Hepatocyte (in vitro differentiated cells): Measurements from ENCODE around the gene IGSF1. TPM values are rescaled to one million over a fixed set of nuclear protein-coding genes. Genes with fewer than 3 reads are reported as not detected.

Experiments
- DNase-seq: peaks from one replicate; pipeline ENCODE4 v3.0.0-alpha.2; 2016; ENCODE audit warnings: low spot score
- H2AFZ ChIP-seq: fragments of 200-600 bp; sonication (generic); 2 replicates; pipeline ENCODE4 v1.6.0; 2016; ENCODE audit warnings: antibody characterized with exemption, mild to moderate bottlenecking
- H3K27ac ChIP-seq: fragments of 200-600 bp; sonication (generic); 2 replicates; pipeline ENCODE4 v1.5.1; 2016; ENCODE audit warnings: mild to moderate bottlenecking
- H3K27me3 ChIP-seq: fragments of 200-600 bp; sonication (generic); 2 replicates; pipeline ENCODE4 v1.6.1; 2016
- H3K36me3 ChIP-seq: fragments of 200-600 bp; sonication (generic); replicated peaks from 2 replicates; pipeline ENCODE4 v1.5.1; 2016; ENCODE audit warnings: low read depth; ENCODE audit not compliant: insufficient read depth
- H3K4me1 ChIP-seq: fragments of 200-600 bp; sonication (generic); 2 replicates; pipeline ENCODE4 v1.5.1; 2016; ENCODE audit warnings: mild to moderate bottlenecking, moderate library complexity; ENCODE audit not compliant: insufficient read depth
- H3K4me2 ChIP-seq: fragments of 200-600 bp; sonication (generic); 2 replicates; pipeline ENCODE4 v1.6.0; 2016
- H3K4me3 ChIP-seq: fragments of 200-600 bp; sonication (generic); 2 replicates; pipeline ENCODE4 v1.5.1; 2016; ENCODE audit warnings: mild to moderate bottlenecking
- H3K79me2 ChIP-seq: fragments of 200-600 bp; sonication (generic); 2 replicates; pipeline ENCODE4 v1.6.0; 2017; ENCODE audit warnings: mild to moderate bottlenecking
- H3K9me2 ChIP-seq: fragments of 200-600 bp; sonication (generic); replicated peaks from 2 replicates; pipeline ENCODE4 v1.6.0; 2017; ENCODE audit warnings: mild to moderate bottlenecking; ENCODE audit not compliant: insufficient read depth
- H3K9me3 ChIP-seq: fragments of 200-600 bp; sonication (generic); 2 replicates; pipeline ENCODE4 v1.5.1; 2016; ENCODE audit warnings: low read depth, mild to moderate bottlenecking
- H4K20me1 ChIP-seq: fragments of 200-600 bp; sonication (generic); 2 replicates; pipeline ENCODE4 v1.6.0; 2016; ENCODE audit warnings: mild to moderate bottlenecking; ENCODE audit not compliant: insufficient read depth, poor library complexity, severe bottlenecking
- CTCF ChIP-seq: fragments of 200-600 bp; sonication (generic); IDR thresholded peaks from 2 replicates; pipeline ENCODE4 v1.5.1; 2016; ENCODE audit warnings: antibody characterized with exemption, mild to moderate bottlenecking; ENCODE audit not compliant: poor library complexity
- EZH2 ChIP-seq: fragments of 200-600 bp; sonication (generic); IDR thresholded peaks from 2 replicates; pipeline ENCODE4 v1.6.1; 2016; ENCODE audit warnings: antibody characterized with exemption, mild to moderate bottlenecking, borderline replicate concordance
- EZH2phosphoT487 ChIP-seq: fragments of 200-600 bp; sonication (generic); IDR thresholded peaks from one replicate; pipeline ENCODE4 v1.6.1; 2018; ENCODE audit warnings: antibody characterized with exemption, mild to moderate bottlenecking, low read depth, moderate library complexity; ENCODE audit not compliant: unreplicated experiment, severe bottlenecking
- WGBS: methylation state at CpG from one replicate; pipeline ENCODE4 v1.1.6; 2016; ENCODE audit warnings: low lambda C conversion rate; ENCODE audit errors: missing lambda C conversion rate; 5-methylcytosine and 5-hydroxymethylcytosine counted together
- polyA plus RNA-seq: library from polyadenylated mRNA; unstranded; fragments of >200 nt; fragmentation: Nextera tagmentation; extraction: Ambion mirVana; gene quantifications from 2 replicates; pipeline ENCODE4 v1.2.1, GENCODE V29; 2016
- total RNA-seq: library from RNA; depleted of rRNA; stranded (reverse); fragments of >200 nt; gene quantifications from 2 replicates; pipeline ENCODE4 v1.2.3, GENCODE V29; 2014

IGSF1 gene
- total and polyA plus RNA-seq, 2 experiments from 2014 or later, result 13.1 to 16.7 TPM

- Histone ChIP-seq H3K9me3 (no peaks in the 10 kb centered on the region), H3K79me2 (no peaks in the 10 kb centered on the region), H3K27me3 (no peaks in the 10 kb centered on the region), H3K36me3 (no peaks in the 10 kb centered on the region), H3K4me1 (no peaks in the 10 kb centered on the region), H4K20me1 (no peaks in the 10 kb centered on the region), H3K27ac (no peak overlapping the region), H2AFZ (no peak overlapping the region), H3K4me3 (no peak overlapping the region), H3K9me2 (no peaks in the 10 kb centered on the region), H3K4me2 (no peak overlapping the region)
- DNase-seq, result no peak
- TF ChIP-seq EZH2phosphoT487 (no peak), EZH2 (no peak), CTCF (no peak)
- 56% methylated on average over 2 of the region's 2 CpGs for WGBS
These were observed 50.0 kb downstream of the IGSF1 start for GRCh38 chrX:131239057-131239456.

GRCh38 chrX:131237363-131237762 lies 51.7 kb downstream of the IGSF1 start:
- no peaks in the 10 kb centered on the region for H3K79me2 ChIP-seq
- no peak overlapping the region for H2AFZ ChIP-seq
- DNase-seq, result no peak
- H3K27me3 ChIP-seq, result no peaks in the 10 kb centered on the region
- WGBS, result 46% methylated on average over 2 of the region's 2 CpGs
- no peaks in the 10 kb centered on the region for H3K36me3 ChIP-seq
- no peak overlapping the region for H3K4me3 ChIP-seq
- H3K4me1 ChIP-seq, result no peaks in the 10 kb centered on the region
- H3K4me2 ChIP-seq, result no peak overlapping the region
- H3K9me3 ChIP-seq, result no peaks in the 10 kb centered on the region
- H4K20me1 ChIP-seq, result no peaks in the 10 kb centered on the region
- no peak overlapping the region for H3K27ac ChIP-seq
- no peak for TF ChIP-seq EZH2phosphoT487
- H3K9me2 ChIP-seq, result no peaks in the 10 kb centered on the region

- Histone ChIP-seq H3K27ac (no peak overlapping the region), H3K4me1 (no peaks in the 10 kb centered on the region), H3K36me3 (no peaks in the 10 kb centered on the region), H3K27me3 (no peaks in the 10 kb centered on the region), H3K79me2 (no peaks in the 10 kb centered on the region), H3K4me2 (no peak overlapping the region), H3K9me3 (no peaks in the 10 kb centered on the region), H4K20me1 (no peaks in the 10 kb centered on the region), H2AFZ (no peak overlapping the region), H3K4me3 (no peak overlapping the region), H3K9me2 (no peaks in the 10 kb centered on the region)
- WGBS, result 53% methylated on average over 4 of the region's 4 CpGs
- no peak for DNase-seq
- TF ChIP-seq CTCF (no peak), EZH2 (no peak), EZH2phosphoT487 (no peak)
These were observed 53.1 kb downstream of the IGSF1 start for GRCh38 chrX:131235768-131236545.

- 53% methylated on average over 1 of the region's 1 CpG for WGBS
- Histone ChIP-seq H3K4me3 (no peak overlapping the region), H3K27ac (no peak overlapping the region), H3K4me1 (no peaks in the 10 kb centered on the region), H3K4me2 (no peak overlapping the region), H2AFZ (no peak overlapping the region), H3K36me3 (no peaks in the 10 kb centered on the region), H3K79me2 (no peaks in the 10 kb centered on the region), H3K27me3 (no peaks in the 10 kb centered on the region), H4K20me1 (no peaks in the 10 kb centered on the region), H3K9me3 (no peaks in the 10 kb centered on the region), H3K9me2 (no peaks in the 10 kb centered on the region)
- TF ChIP-seq EZH2 (no peak), EZH2phosphoT487 (no peak), CTCF (no peak)
- no peak for DNase-seq
These were observed 61.5 kb downstream of the IGSF1 start for GRCh38 chrX:131227608-131228007.
